ENCODE data around the gene CHL1. TPM values are rescaled to one million over a fixed set of nuclear protein-coding genes. Genes with fewer than 3 reads are reported as not detected.

CHL1 gene
- total RNA-seq, 4 donors from 2014 or later = 2.6 to 64.8 (median 17.7) TPM

GRCh38 chr3:353191-353739, 156.7 kb downstream of the CHL1 start:
- TF ChIP-seq CTCF (IDR thresholded peaks at IDR 0.05) (no peak), POLR2A (IDR thresholded peaks at IDR 0.05) (no peak)
- H3K27me3 ChIP-seq = no peaks in the 10 kb centered on the region
- H3K27ac ChIP-seq = no peak overlapping the region
- no peak overlapping the region for H3K4me3 ChIP-seq
- H3K4me1 ChIP-seq = no peaks in the 10 kb centered on the region
- H3K9me3 ChIP-seq = no peaks in the 10 kb centered on the region
- H3K36me3 ChIP-seq = no peaks in the 10 kb centered on the region
- intact Hi-C loops (cut with DNase I; ENCODE audit: low total_unique reads) = no loop called here
- no peak for DNase-seq

- no peaks in the 10 kb centered on the region for H3K9me3 ChIP-seq
- DNase-seq = peak in 1 of 2 donors; percentile 28
- H3K27me3 ChIP-seq = no peaks in the 10 kb centered on the region
- no peak for TF ChIP-seq POLR2A (IDR thresholded peaks at IDR 0.05)
- TF ChIP-seq CTCF (IDR thresholded peaks at IDR 0.05) = peak; percentile 44 to 67 (median 56)
- no peak overlapping the region for H3K4me3 ChIP-seq
- no peaks in the 10 kb centered on the region for H3K36me3 ChIP-seq
- peak overlapping the region in 1 of 2 donors; percentile 14 for H3K27ac ChIP-seq
- intact Hi-C loops (cut with DNase I; ENCODE audit: low total_unique reads) = no loop called here
- no peaks in the 10 kb centered on the region for H3K4me1 ChIP-seq
Measured at GRCh38 chr3:354432-354831, 157.9 kb downstream of the CHL1 start.

DNA sequence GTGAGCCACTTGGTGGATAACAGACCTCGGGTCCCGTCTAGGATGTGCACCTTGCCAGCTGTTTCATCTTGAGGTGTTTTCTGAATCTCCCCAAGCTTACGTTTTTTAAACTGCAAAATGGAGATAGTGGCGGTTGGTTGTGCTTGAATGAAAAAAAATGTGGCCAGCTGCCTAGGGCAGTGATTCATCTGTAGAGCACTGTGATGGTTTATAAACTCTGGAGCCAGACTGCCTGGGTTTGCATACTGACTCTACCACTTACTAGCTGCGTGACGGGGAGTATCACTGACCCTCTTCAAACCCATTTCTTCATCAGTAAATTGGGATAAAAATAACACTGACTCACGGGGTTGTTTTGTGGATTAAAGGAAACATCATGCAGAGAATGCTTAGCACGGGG, 159.1 kb downstream of the CHL1 start:
- Histone ChIP-seq H3K36me3 (no peaks in the 10 kb centered on the region), H3K4me1 (no peaks in the 10 kb centered on the region), H3K9me3 (no peaks in the 10 kb centered on the region), H3K27ac (peak overlapping the region; percentile 73 to 81), H3K4me3 (peak overlapping the region in 1 of 2 donors; percentile 12), H3K27me3 (no peaks in the 10 kb centered on the region)
- TF ChIP-seq CTCF (IDR thresholded peaks at IDR 0.05) (no peak), POLR2A (IDR thresholded peaks at IDR 0.05) (no peak)
- intact Hi-C loops (cut with DNase I; ENCODE audit: low total_unique reads) = no loop called here
- peak; percentile 57 to 73 for DNase-seq

- no peaks in the 10 kb centered on the region for H3K9me3 ChIP-seq
- H3K27ac ChIP-seq = peak overlapping the region; percentile 73 to 81
- H3K27me3 ChIP-seq = no peaks in the 10 kb centered on the region
- no peaks in the 10 kb centered on the region for H3K4me1 ChIP-seq
- intact Hi-C loops (cut with DNase I; ENCODE audit: low total_unique reads) = no loop called here
- TF ChIP-seq CTCF (IDR thresholded peaks at IDR 0.05) (no peak), POLR2A (IDR thresholded peaks at IDR 0.05) (no peak)
- DNase-seq = peak; percentile 64 to 84
- H3K36me3 ChIP-seq = no peaks in the 10 kb centered on the region
- no peak overlapping the region for H3K4me3 ChIP-seq
Measured at GRCh38 chr3:356952-357351, 160.4 kb downstream of the CHL1 start.

GRCh38 chr3:359672-360071, 163.1 kb downstream of the CHL1 start:
- intact Hi-C loops (cut with DNase I; ENCODE audit: low total_unique reads) = no loop called here
- H3K9me3 ChIP-seq = no peaks in the 10 kb centered on the region

More at GRCh38 chr3:359672-360071, 163.1 kb downstream of the CHL1 start:
- DNase-seq = no peak
- TF ChIP-seq CTCF (IDR thresholded peaks at IDR 0.05) = no peak
- TF ChIP-seq POLR2A (IDR thresholded peaks at IDR 0.05) = no peak
- Histone ChIP-seq H3K27me3 (no peaks in the 10 kb centered on the region), H3K27ac (no peak overlapping the region), H3K4me1 (no peaks in the 10 kb centered on the region), H3K4me3 (no peak overlapping the region), H3K36me3 (no peaks in the 10 kb centered on the region)

Measured in uterus (tissue), 4 donors.